Left lobe of liver (tissue), 2 donors: Measurements from ENCODE around the gene HCAR3. TPM values are rescaled to one million over a fixed set of nuclear protein-coding genes. Genes with fewer than 3 reads are reported as not detected.
"Not testable (repeated sequence)": the region's sequence is repeated elsewhere in the genome, so short reads cannot be mapped to it uniquely, and the experiment has no call there.

ENCODE experiments used
- ATAC-seq: fragments of 200-7000 bp; cut with Tn5 transposase; one replicate; pipeline ENCODE4 v1.9.1; 2020; ENCODE audit warnings: mild to moderate bottlenecking, moderate library complexity
- DNase-seq: peaks from one replicate; pipeline ENCODE4 v3.0.0-alpha.2; 2020; ENCODE audit warnings: low spot score
- total RNA-seq: library from RNA; stranded (reverse); gene quantifications from one replicate; pipeline ENCODE4 v1.2.1, GENCODE V29; 2021
- donor health status: DM: no; HTN: no; CAD: no; lungs with moderate emphysema.
- donor health status: DM: no; HTN: yes; CAD: no.

Gene HCAR3
- total RNA-seq, 1 donor from 2014 or later = not detected

DNA sequence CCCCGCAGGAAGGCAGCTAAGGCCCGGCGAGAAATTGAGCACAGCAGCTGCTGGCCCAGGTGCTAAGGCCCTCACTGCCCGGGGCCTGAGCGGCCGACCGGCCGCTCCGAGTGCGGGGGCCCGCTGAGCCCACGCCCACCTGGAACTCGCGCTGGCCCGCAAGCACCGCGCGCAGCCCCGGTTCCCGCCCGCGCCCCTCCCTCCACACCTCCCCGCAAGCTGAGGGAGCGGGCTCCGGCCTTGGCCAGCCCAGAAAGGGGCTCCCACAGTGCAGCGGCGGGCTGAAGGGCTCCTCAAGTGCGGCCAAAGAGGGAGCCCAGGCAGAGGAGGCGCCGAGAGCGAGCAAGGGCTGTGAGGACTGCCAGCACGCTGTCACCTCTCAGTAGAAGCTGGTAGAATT, 39.8 kb downstream of the HCAR3 start:
- ATAC-seq, DNase-seq: not testable (repeated sequence)

DNA sequence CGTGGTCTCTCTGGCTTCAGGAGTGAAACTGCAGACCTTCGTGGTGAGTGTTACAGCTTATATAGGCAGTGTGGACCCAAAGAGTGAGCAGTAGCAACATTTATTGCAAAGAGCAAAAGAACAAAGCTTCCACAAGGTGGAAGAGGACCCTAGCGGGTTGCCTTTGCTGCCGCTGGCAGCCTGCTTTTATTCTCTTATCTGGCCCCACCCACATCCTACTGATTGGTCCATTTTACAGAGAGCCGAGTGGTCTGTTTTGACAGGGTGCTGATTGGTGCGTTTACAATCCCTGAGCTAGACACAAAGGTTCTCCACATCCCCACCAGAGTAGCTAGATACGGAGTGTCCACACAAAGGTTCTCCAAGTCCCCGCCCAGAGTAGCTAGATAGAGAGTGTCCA, 40.6 kb downstream of the HCAR3 start:
- not testable (repeated sequence) for ATAC-seq, DNase-seq

DNA sequence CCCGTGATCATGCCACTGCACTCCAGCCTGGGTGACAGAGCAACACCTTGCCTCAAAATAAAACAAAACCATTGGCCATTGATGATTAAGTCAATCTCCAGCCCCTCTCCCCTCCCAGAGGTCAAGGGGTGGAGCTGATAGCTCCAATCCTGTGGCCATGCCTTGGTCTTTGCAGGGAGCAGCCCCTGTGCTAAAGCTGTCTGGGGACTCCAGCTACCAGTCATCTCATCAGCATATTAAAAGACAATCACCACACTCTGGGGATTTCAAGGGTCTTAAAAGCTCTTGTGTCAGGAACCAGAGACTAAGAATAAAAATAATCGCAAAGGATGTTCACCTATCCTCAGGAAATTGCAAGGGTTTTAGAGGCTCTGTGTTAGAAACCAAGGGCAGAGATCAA, 44.1 kb downstream of the HCAR3 start:
- DNase-seq (no peak), ATAC-seq (no peak)

DNA sequence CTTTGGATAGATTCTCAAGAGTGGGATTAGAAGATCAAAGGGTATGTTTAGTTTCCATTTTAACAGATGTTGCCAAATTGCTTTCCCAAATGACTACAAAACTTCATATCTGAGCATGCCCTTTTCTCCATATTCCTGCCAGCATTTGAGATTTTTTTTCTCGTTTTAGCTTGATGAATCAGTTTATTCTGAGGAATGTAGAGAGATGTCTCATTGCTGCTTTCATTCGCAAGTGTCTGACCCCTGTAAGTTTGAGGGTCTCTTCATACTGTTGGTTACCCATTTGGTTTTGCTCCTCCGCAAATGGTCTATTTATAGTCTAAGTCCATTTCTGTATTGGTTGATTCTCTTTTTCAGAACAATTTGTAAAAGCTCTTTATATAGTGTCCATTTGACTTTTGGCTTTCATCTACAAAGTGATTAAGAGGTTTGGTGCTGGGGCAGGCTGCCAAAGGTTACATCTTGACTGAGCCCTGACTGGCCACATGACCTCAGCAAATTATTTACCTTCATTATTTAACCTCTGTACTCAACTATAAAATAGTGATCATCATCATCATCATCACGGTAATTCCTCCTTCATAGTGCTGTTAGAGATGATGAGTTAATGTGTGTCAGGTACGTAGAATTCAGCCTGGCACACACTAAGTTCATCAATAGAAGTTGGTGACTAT, 47.1 kb downstream of the HCAR3 start:
- ATAC-seq = no peak

DNA sequence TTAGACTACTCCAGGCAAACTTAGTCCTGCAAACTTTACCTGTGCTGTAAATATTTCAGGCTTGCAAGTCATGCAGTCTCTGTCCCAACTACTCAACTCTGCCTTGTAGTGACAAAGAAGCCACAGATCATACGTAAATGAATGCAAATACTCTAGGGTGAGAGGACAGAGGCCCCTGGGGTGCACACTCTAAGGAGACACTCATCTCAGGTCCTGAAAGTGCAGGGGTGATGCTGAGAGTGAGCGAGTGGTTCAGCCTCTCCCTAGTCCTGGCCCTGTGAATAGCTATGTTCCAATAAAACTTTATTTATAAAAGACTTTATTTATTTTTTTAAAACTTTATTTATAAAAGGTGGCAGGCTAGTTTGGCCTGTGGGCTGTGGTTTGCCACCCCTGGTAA, 48.3 kb downstream of the HCAR3 start:
- ATAC-seq (no peak), DNase-seq (no peak)

More for the DNA sequence above, 47.1 kb downstream of the HCAR3 start:
- no peak for DNase-seq

DNA sequence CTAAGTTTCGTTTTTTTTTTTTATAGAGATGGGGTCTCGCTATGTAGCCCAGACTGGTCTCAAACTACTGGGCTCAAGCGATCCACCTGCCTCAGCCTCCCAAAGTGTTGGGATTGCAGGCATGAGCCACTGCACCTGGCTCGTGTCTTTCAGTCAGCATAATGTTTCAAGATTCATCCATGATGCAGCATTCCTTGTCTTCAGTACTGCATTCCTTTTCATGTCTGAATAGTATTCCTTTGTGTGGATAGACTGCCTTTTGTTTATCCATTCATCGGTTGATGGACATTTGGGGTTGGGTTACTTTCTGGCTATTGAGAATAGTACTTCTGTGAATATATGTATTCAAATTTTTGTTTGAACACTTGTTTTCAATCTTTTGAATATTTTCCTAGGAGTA, 50.9 kb downstream of the HCAR3 start:
- DNase-seq = no peak
- no peak for ATAC-seq

DNA sequence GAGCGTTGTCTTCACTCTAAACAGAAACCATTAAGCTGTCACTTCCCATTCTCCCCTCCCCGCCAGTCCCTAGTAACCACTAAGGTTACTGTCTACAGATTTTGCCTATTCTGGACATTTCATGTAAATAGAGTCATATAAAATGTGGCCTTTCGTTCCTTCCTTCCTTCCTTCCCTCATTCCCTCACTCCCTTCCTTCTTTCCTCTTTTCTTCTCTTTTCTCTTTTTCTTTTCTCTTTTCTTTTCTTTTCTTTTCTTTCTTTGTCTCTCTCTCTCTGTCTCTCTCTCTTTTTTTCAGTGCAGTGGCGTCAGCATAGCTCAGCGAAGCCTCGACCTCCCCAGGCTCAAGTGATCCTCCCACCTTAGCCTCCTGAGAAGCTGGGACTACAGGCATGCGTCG, 51.3 kb downstream of the HCAR3 start:
- ATAC-seq (no peak), DNase-seq (no peak)

Other genes with a start within 250 kb of the HCAR3 start
- gene ZCCHC8, start 215.9 kb downstream of the HCAR3 start, total RNA-seq = 9.9 TPM
- gene RSRC2, start 189.9 kb downstream of the HCAR3 start, total RNA-seq = 25.2 TPM
- gene KNTC1, start 189.6 kb downstream of the HCAR3 start, total RNA-seq = 2.4 TPM
- not detected for gene HCAR2, start 13.5 kb downstream of the HCAR3 start, total RNA-seq
- gene HCAR1, start 14.0 kb upstream of the HCAR3 start, total RNA-seq = not detected
- gene DENR, start 36.0 kb upstream of the HCAR3 start, total RNA-seq = 12.7 TPM
- gene CCDC62, start 57.8 kb upstream of the HCAR3 start, total RNA-seq = 0.23 TPM
- 35.2 TPM for gene HIP1R, start 118.6 kb upstream of the HCAR3 start, total RNA-seq
- 6.6 TPM for gene VPS37B, start 179.3 kb upstream of the HCAR3 start, total RNA-seq
- 1.2 TPM for gene ABCB9, start 249.7 kb upstream of the HCAR3 start, total RNA-seq